Breast epithelium (tissue), 4 donors: ENCODE data around the gene CHAMP1. TPM values are rescaled to one million over a fixed set of nuclear protein-coding genes. Genes with fewer than 3 reads are reported as not detected.

ENCODE experiments used
- DNase-seq, 2 donors: peaks; one replicate each; pipeline ENCODE4 v3.0.0-alpha.2; 2019; ENCODE audit warnings: low spot score in 2 of 2
- H3K27ac ChIP-seq, 2 donors: fragments of 200-600 bp; sonication (generic) in 1 of 2; one replicate each; pipeline ENCODE4 v1.5.1; 2016 to 2019; ENCODE audit warnings: mild to moderate bottlenecking in 1 of 2
- H3K27me3 ChIP-seq, 2 donors: fragments of 200-600 bp; sonication (generic) in 1 of 2; one replicate each; pipeline versions ENCODE4 v1.5.1 to v1.6.0; 2017 to 2019; ENCODE audit warnings: control low read depth in 1 of 2, mild to moderate bottlenecking in 1 of 2
- H3K36me3 ChIP-seq: fragments of 200-600 bp; one replicate; pipeline ENCODE4 v1.5.1; 2019
- H3K4me1 ChIP-seq, 2 donors: fragments of 200-600 bp; sonication (generic); one replicate each; pipeline ENCODE4 v1.5.1; 2016 to 2019; ENCODE audit warnings: control low read depth in 1 of 2
- H3K4me3 ChIP-seq, 3 donors: fragments of 200-600 bp; sonication (generic); 1 replicate in 2 of 3; 2 replicates in 1 of 3; pipeline ENCODE4 v1.5.1; 2016 to 2019; ENCODE audit warnings: mild to moderate bottlenecking in 3 of 3, moderate library complexity in 2 of 3
- H3K9me3 ChIP-seq, 2 donors: fragments of 200-600 bp; sonication (generic) in 1 of 2; one replicate each; pipeline ENCODE4 v1.5.1; 2016 to 2019; ENCODE audit warnings: control low read depth in 1 of 2
- CTCF ChIP-seq, 3 donors: fragments of 450-650 bp; IDR thresholded peaks; one replicate each; pipeline ENCODE4 v1.5.1; 2016 to 2017; ENCODE audit warnings: antibody characterized with exemption in 3 of 3, mild to moderate bottlenecking in 3 of 3, moderate library complexity in 3 of 3
- POLR2A ChIP-seq: fragments of 450-650 bp; IDR thresholded peaks from one replicate; pipeline ENCODE4 v1.6.1; 2016; ENCODE audit warnings: antibody characterized with exemption, mild to moderate bottlenecking, moderate library complexity
- POLR2AphosphoS5 ChIP-seq, 3 donors: sonication (generic); formaldehyde crosslinking; IDR thresholded peaks; one replicate each; pipeline ENCODE4 v1.6.1; 2017; ENCODE audit warnings: antibody characterized with exemption in 3 of 3
- intact Hi-C: fragments of 100-400 bp; cut with DNase I; formaldehyde crosslinking; loops from one replicate; pipeline ENCODE4 v1.15.1; 2023; ENCODE audit warnings: low total_unique reads
- total RNA-seq, 3 donors: library from RNA; depleted of rRNA; stranded (reverse); fragments of >200 nt; gene quantifications; one replicate each; pipeline ENCODE4 v1.1.0, GENCODE V29; 2016

CHAMP1 gene
- total RNA-seq, 3 donors from 2014 or later, result 9.4 to 25.3 (median 21.6) TPM

- H3K36me3 ChIP-seq, result peaks cover 4% of the 10 kb centered on the region
- no peak overlapping the region for H3K4me3 ChIP-seq
- no peak overlapping the region for H3K27ac ChIP-seq
- H3K9me3 ChIP-seq, result no peaks in the 10 kb centered on the region
- TF ChIP-seq CTCF (IDR thresholded peaks at IDR 0.05), result no peak
- no peak for TF ChIP-seq POLR2A
- no peak for TF ChIP-seq POLR2AphosphoS5 (IDR thresholded peaks at IDR 0.05)
- intact Hi-C loops, result no loop called here
- no peaks in the 10 kb centered on the region for H3K27me3 ChIP-seq
- no peak for DNase-seq
- H3K4me1 ChIP-seq, result no peaks in the 10 kb centered on the region
These were observed 14.5 kb upstream of the CHAMP1 start for GRCh38 chr13:114299604-114300305.

- Histone ChIP-seq H3K4me3 (no peak overlapping the region), H3K27ac (no peak overlapping the region), H3K36me3 (peaks cover 3% of the 10 kb centered on the region), H3K4me1 (no peaks in the 10 kb centered on the region), H3K9me3 (no peaks in the 10 kb centered on the region), H3K27me3 (no peaks in the 10 kb centered on the region)
- intact Hi-C loops, result no loop called here
- DNase-seq, result no peak
- no peak for TF ChIP-seq POLR2A
- no peak for TF ChIP-seq POLR2AphosphoS5 (IDR thresholded peaks at IDR 0.05)
- no peak for TF ChIP-seq CTCF (IDR thresholded peaks at IDR 0.05)
These were observed 10.5 kb upstream of the CHAMP1 start for GRCh38 chr13:114303700-114304327.

GRCh38 chr13:114304346-114305034 lies 9.8 kb upstream of the CHAMP1 start:
- Histone ChIP-seq H3K27ac (no peak overlapping the region), H3K4me3 (no peak overlapping the region), H3K4me1 (no peaks in the 10 kb centered on the region), H3K27me3 (no peaks in the 10 kb centered on the region), H3K9me3 (no peaks in the 10 kb centered on the region), H3K36me3 (no peaks in the 10 kb centered on the region)
- DNase-seq, result no peak
- intact Hi-C loops, result no loop called here
- TF ChIP-seq POLR2AphosphoS5 (IDR thresholded peaks at IDR 0.05) (no peak), POLR2A (no peak), CTCF (IDR thresholded peaks at IDR 0.05) (no peak)

- no peaks in the 10 kb centered on the region for H3K27me3 ChIP-seq
- H3K9me3 ChIP-seq, result no peaks in the 10 kb centered on the region
- H3K36me3 ChIP-seq, result no peaks in the 10 kb centered on the region
- no peak for DNase-seq
- no peak overlapping the region for H3K4me3 ChIP-seq
- no peak overlapping the region for H3K27ac ChIP-seq
- no peaks in the 10 kb centered on the region for H3K4me1 ChIP-seq
- TF ChIP-seq POLR2A (no peak), POLR2AphosphoS5 (IDR thresholded peaks at IDR 0.05) (no peak), CTCF (IDR thresholded peaks at IDR 0.05) (no peak)
- intact Hi-C loops, result no loop called here
These were observed 5.2 kb upstream of the CHAMP1 start for GRCh38 chr13:114309086-114309485.
